IMR-90 (cell line): ENCODE measurements around the gene SNRPD2.

Source experiments
- CEBPB ChIP-seq: IDR thresholded peaks from 2 replicates; pipeline ENCODE4 v1.6.1; 2012; ENCODE audit warnings: low read depth, low read length, improper control_type of control experiment
- CTCF ChIP-seq: conservative IDR thresholded peaks from 2 replicates; pipeline ENCODE4 v1.5.1; 2012; ENCODE audit warnings: mild to moderate bottlenecking, low read depth, low read length, improper control_type of control experiment
- MAZ ChIP-seq: IDR thresholded peaks from 2 replicates; pipeline ENCODE4 v1.6.1; 2012; ENCODE audit warnings: low read depth, mild to moderate bottlenecking, low read length, improper control_type of control experiment, moderate library complexity, borderline replicate concordance
- NFE2L2 ChIP-seq: fragments of 150-350 bp; IDR thresholded peaks from 2 replicates; pipeline ENCODE4 v1.6.1; 2016; ENCODE audit warnings: low read depth, mild to moderate bottlenecking, low read length
- POLR2A ChIP-seq: IDR thresholded peaks from 2 replicates; pipeline ENCODE4 v1.6.1; 2012; ENCODE audit warnings: mild to moderate bottlenecking, low read depth, low read length
- RCOR1 ChIP-seq: IDR thresholded peaks from 2 replicates; pipeline ENCODE4 v1.6.1; 2012; ENCODE audit warnings: mild to moderate bottlenecking, low read length, improper control_type of control experiment; ENCODE audit not compliant: insufficient replicate concordance

GRCh38 chr19:45687599-45687998 lies 4.2 kb downstream of the SNRPD2 start:
- TF ChIP-seq CTCF (no peak), POLR2A (no peak), CEBPB (no peak), NFE2L2 (no peak), MAZ (no peak), RCOR1 (no peak)
